Kidney (tissue), 14 donors: ENCODE results near the gene SPTBN4. TPM values are rescaled to one million over a fixed set of nuclear protein-coding genes. Genes with fewer than 3 reads are reported as not detected.

Source experiments
- DNase-seq, 5 donors: peaks; one replicate each; pipeline ENCODE4 v3.0.0-alpha.2; 2013 to 2020
- FAIRE-seq: peaks from 2 replicates; lab custom pipeline; 2012; peaks lifted over from hg19 to GRCh38; lab: Jason Lieb, UNC
- H3K27ac ChIP-seq, 2 donors: one replicate each; pipeline ENCODE4 v1.7.0; 2013; ENCODE audit warnings: low read depth in 2 of 2, low read length in 2 of 2, inconsistent platforms in 1 of 2
- H3K27me3 ChIP-seq: one replicate; pipeline ENCODE4 v1.7.1; 2013; ENCODE audit warnings: low read length, inconsistent platforms; ENCODE audit not compliant: control insufficient read depth, insufficient read depth
- H3K36me3 ChIP-seq, 3 donors: one replicate each; pipeline versions ENCODE4 v1.7.0 to v1.7.1; 2013; ENCODE audit warnings: low read length in 3 of 3, control low read depth in 1 of 3, inconsistent platforms in 1 of 3; ENCODE audit not compliant: insufficient read depth in 3 of 3, control insufficient read depth in 2 of 3
- H3K4me1 ChIP-seq, 3 donors: one replicate each; pipeline versions ENCODE4 v1.7.0 to v1.7.1; 2013; ENCODE audit warnings: low read length in 3 of 3, inconsistent platforms in 1 of 3, low read depth in 1 of 3; ENCODE audit not compliant: control insufficient read depth in 2 of 3, insufficient read depth in 2 of 3
- H3K4me3 ChIP-seq, 3 donors: one replicate each; pipeline versions ENCODE4 v1.7.0 to v1.8.1; 2013; ENCODE audit warnings: low read length in 3 of 3, control low read depth in 1 of 3, inconsistent platforms in 1 of 3
- H3K9ac ChIP-seq, 3 donors: one replicate each; pipeline versions ENCODE4 v1.7.0 to v1.7.1; 2013; ENCODE audit warnings: low read length in 3 of 3, control low read depth in 1 of 3, inconsistent platforms in 1 of 3
- H3K9me3 ChIP-seq, 3 donors: one replicate each; pipeline versions ENCODE4 v1.7.0 to v1.7.1; 2013; ENCODE audit warnings: low read length in 3 of 3, control low read depth in 1 of 3, inconsistent platforms in 1 of 3; ENCODE audit not compliant: control insufficient read depth in 2 of 3, insufficient read depth in 1 of 3
- CTCF ChIP-seq: IDR thresholded peaks from 3 replicates; pipeline ENCODE4 v1.5.1; 2012; ENCODE audit warnings: mild to moderate bottlenecking, moderate library complexity, borderline replicate concordance; ENCODE audit not compliant: insufficient read depth; ENCODE audit errors: extremely low read depth
- intact Hi-C: fragments of 100-400 bp; cut with DNase I; formaldehyde crosslinking; loops from one replicate; pipeline ENCODE4 v1.11.1; 2022
- polyA plus RNA-seq: library from polyadenylated mRNA; stranded (reverse); fragments of 350-450 nt; fragmentation: Illumina TruSeq; extraction: RNeasy Lipid Tissue Mini Kit (QIAGEN cat#74804); gene quantifications from one replicate; pipeline ENCODE4 v1.2.3, GENCODE V29; 2014; ENCODE audit warnings: low read depth, low replicate concordance; ENCODE audit not compliant: insufficient read depth
- total RNA-seq: library from RNA; stranded (reverse); fragmentation: NEBNext Ultra II Directional; extraction: Animal tissue kit (Norgen Biotek cat#: 25700); gene quantifications from one replicate; pipeline ENCODE4 v1.2.1, GENCODE V29; 2021
- donor health status: control.
- donor health status: control.
- donor health status: control.
- donor health status: control.
- donor health status: control.
- donor health status: DM: yes; HTN: yes; CAD: no.
- donor health status: Normal renal cell carcinoma (clear cell type).

The SPTBN4 gene
- total and polyA plus RNA-seq, 2 donors from 2014 or later: 0.82 to 4.6 TPM

GRCh38 chr19:40501599-40501998 lies 34.8 kb downstream of the SPTBN4 start:
- DNase-seq: no peak
- intact Hi-C loops: no loop called here
- FAIRE-seq: no peak

GRCh38 chr19:40502081-40502480 lies 35.3 kb downstream of the SPTBN4 start:
- H3K4me3 ChIP-seq: no peak overlapping the region
- no peak overlapping the region for H3K9ac ChIP-seq
- H3K27ac ChIP-seq: no peak overlapping the region
- no peak for FAIRE-seq
- no peaks in the 10 kb centered on the region for H3K27me3 ChIP-seq
- no peak for DNase-seq
- no peaks in the 10 kb centered on the region for H3K36me3 ChIP-seq
- intact Hi-C loops: no loop called here
- no peak for TF ChIP-seq CTCF
- H3K9me3 ChIP-seq: no peaks in the 10 kb centered on the region
- no peaks in the 10 kb centered on the region for H3K4me1 ChIP-seq

More at GRCh38 chr19:40501599-40501998, 34.8 kb downstream of the SPTBN4 start:
- H3K4me3 ChIP-seq: no peak overlapping the region
- H3K4me1 ChIP-seq: no peaks in the 10 kb centered on the region
- no peak overlapping the region for H3K9ac ChIP-seq
- H3K27me3 ChIP-seq: no peaks in the 10 kb centered on the region
- no peaks in the 10 kb centered on the region for H3K9me3 ChIP-seq
- H3K27ac ChIP-seq: no peak overlapping the region
- no peaks in the 10 kb centered on the region for H3K36me3 ChIP-seq
- no peak for TF ChIP-seq CTCF

GRCh38 chr19:40502647-40503319 lies 36.0 kb downstream of the SPTBN4 start:
- peak in 1 of 5 donors; percentile 4 for DNase-seq
- no peaks in the 10 kb centered on the region for H3K36me3 ChIP-seq
- H3K9ac ChIP-seq: no peak overlapping the region
- no peaks in the 10 kb centered on the region for H3K4me1 ChIP-seq
- no peaks in the 10 kb centered on the region for H3K9me3 ChIP-seq
- no peaks in the 10 kb centered on the region for H3K27me3 ChIP-seq
- intact Hi-C loops: no loop called here
- no peak overlapping the region for H3K4me3 ChIP-seq
- no peak for FAIRE-seq
- H3K27ac ChIP-seq: no peak overlapping the region
- TF ChIP-seq CTCF: no peak

- no peak for FAIRE-seq
- Histone ChIP-seq H3K9ac (no peak overlapping the region), H3K4me3 (no peak overlapping the region)
Measured at GRCh38 chr19:40503320-40503695, 36.5 kb downstream of the SPTBN4 start.

More at GRCh38 chr19:40503320-40503695, 36.5 kb downstream of the SPTBN4 start:
- Histone ChIP-seq H3K9me3 (no peaks in the 10 kb centered on the region), H3K4me1 (no peaks in the 10 kb centered on the region), H3K36me3 (no peaks in the 10 kb centered on the region), H3K27ac (no peak overlapping the region), H3K27me3 (no peaks in the 10 kb centered on the region)
- DNase-seq: no peak
- no peak for TF ChIP-seq CTCF
- intact Hi-C loops: no loop called here
